HepG2 (cell line): Measurements from ENCODE around the gene ANKS3. TPM values are rescaled to one million over a fixed set of nuclear protein-coding genes. Genes with fewer than 3 reads are reported as not detected.

Source experiments
- EEA1 ChIP-seq: sonication (generic); formaldehyde crosslinking; IDR thresholded peaks from 2 replicates; pipeline ENCODE4 v1.5.1; 2020; ENCODE audit warnings: mild to moderate bottlenecking, missing genetic modification reagents, borderline replicate concordance
- GFI1 ChIP-seq: sonication (generic); formaldehyde crosslinking; IDR thresholded peaks from 2 replicates; pipeline ENCODE4 v1.5.0; 2020; ENCODE audit warnings: missing genetic modification reagents, mild to moderate bottlenecking, borderline replicate concordance
- KLF9 ChIP-seq: IDR thresholded peaks from 2 replicates; pipeline ENCODE4 v1.6.1; 2016; ENCODE audit warnings: low read depth
- PHB2 ChIP-seq: fragments of 450-650 bp; IDR thresholded peaks from 2 replicates; pipeline ENCODE4 v1.6.1; 2018; ENCODE audit not compliant: partially characterized antibody
- SRY ChIP-seq: sonication (generic); formaldehyde crosslinking; IDR thresholded peaks from 2 replicates; pipeline ENCODE4 v1.8.0; 2022; ENCODE audit warnings: mild to moderate bottlenecking, missing genetic modification reagents
- ZC3H13 ChIP-seq: sonication (generic); formaldehyde crosslinking; IDR thresholded peaks from 2 replicates; pipeline ENCODE4 v1.8.1; 2023; ENCODE audit warnings: mild to moderate bottlenecking, missing genetic modification reagents, moderate library complexity
- ZNF407 ChIP-seq: sonication (generic); formaldehyde crosslinking; IDR thresholded peaks from one replicate; pipeline ENCODE4 v1.5.1; 2020; ENCODE audit warnings: mild to moderate bottlenecking, missing genetic modification reagents; ENCODE audit errors: not compliant biosample characterization
- ZNF510 ChIP-seq: sonication (generic); formaldehyde crosslinking; IDR thresholded peaks from 2 replicates; pipeline ENCODE4 v1.4.0; 2020; ENCODE audit warnings: low read depth, mild to moderate bottlenecking, missing genetic modification reagents
- polyA plus RNA-seq, 8 experiments: library from polyadenylated mRNA; depleted of rRNA in 3 of 8; stranded (reverse) in 7 of 8; unstranded in 1 of 8; fragments of >200 nt; fragmentation: Illumina TruSeq in 4 of 8; extraction: Trizol in 4 of 8; gene quantifications; 2 replicates each; pipeline versions ENCODE4 v1.2.1 to v1.2.3, GENCODE V29; 2011 to 2016; ENCODE audit warnings: low read depth in 4 of 8, missing spikeins in 1 of 8, mixed read lengths in 1 of 8; ENCODE audit not compliant: insufficient read depth in 1 of 8
- total RNA-seq, 5 experiments: library from RNA; depleted of rRNA; stranded (reverse); fragments of >200 nt; fragmentation: Illumina TruSeq; extraction: Trizol; gene quantifications; 2 replicates each; pipeline ENCODE4 v1.2.3, GENCODE V29; 2016; ENCODE audit warnings: low read depth in 1 of 5
- TF ChIP-seq, protein P1 (sequence below): sonication (generic); formaldehyde crosslinking; IDR thresholded peaks from 2 replicates; pipeline ENCODE4 v1.8.1; 2022; ENCODE audit warnings: low read depth, mild to moderate bottlenecking, missing genetic modification reagents
- TF ChIP-seq, protein P2 (sequence below): sonication (generic); formaldehyde crosslinking; IDR thresholded peaks from 2 replicates; pipeline ENCODE4 v1.9.0; 2022; ENCODE audit warnings: low read depth, missing genetic modification reagents

The ANKS3 gene
- total and polyA plus RNA-seq, 2 of the 13 experiments (the other 11 are each of a cell fraction or from before 2014, with no cell fraction given): 11.4 to 15.9 TPM

DNA sequence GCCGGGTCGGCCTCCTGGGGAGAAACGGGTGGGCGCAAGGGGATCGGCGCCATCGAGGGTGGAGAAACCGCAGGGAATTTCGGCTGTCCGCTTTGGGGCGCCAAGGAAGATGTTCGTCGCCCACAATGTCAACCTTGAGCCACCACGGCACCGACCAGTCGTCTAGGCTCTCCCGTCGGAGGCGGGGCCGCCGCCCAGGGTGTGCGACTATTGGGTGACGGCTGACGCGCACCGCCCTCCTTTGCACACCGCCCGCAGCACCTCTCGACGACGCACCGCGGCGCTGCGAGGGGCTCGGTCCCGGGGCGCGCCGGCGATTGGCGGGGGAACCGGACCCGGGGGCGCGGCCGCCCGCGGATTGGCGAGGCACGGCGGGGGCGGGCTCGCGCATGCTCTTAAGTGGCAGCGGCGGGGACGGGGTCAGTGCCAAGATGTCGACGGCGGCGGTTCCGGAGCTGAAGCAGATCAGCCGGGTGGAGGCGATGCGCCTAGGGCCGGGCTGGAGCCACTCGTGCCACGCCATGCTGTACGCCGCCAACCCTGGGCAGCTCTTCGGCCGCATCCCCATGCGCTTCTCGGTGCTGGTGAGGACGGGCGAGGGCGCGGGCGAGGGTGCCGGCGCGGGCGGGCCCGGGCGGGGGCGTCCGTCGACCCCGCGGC is 40.6 kb downstream of the ANKS3 start, which contains the start of gene NUDT16L1 (continued):
- TF ChIP-seq ZNF407 (CRISPR knock-in tag) (no peak), PHB2 (no peak), GFI1 (CRISPR knock-in tag) (no peak), KLF9 (CRISPR knock-in tag) (no peak), SRY (peak; percentile 49; the same call in 1 of the 2 replicates), ZC3H13 (no peak; the same call in 1 of the 2 replicates), EEA1 (CRISPR knock-in tag) (0 out of 2 replicates have a peak, but pooled peaks have one; percentile 32), ZNF510 (no peak)
- TF ChIP-seq, protein P1, sequence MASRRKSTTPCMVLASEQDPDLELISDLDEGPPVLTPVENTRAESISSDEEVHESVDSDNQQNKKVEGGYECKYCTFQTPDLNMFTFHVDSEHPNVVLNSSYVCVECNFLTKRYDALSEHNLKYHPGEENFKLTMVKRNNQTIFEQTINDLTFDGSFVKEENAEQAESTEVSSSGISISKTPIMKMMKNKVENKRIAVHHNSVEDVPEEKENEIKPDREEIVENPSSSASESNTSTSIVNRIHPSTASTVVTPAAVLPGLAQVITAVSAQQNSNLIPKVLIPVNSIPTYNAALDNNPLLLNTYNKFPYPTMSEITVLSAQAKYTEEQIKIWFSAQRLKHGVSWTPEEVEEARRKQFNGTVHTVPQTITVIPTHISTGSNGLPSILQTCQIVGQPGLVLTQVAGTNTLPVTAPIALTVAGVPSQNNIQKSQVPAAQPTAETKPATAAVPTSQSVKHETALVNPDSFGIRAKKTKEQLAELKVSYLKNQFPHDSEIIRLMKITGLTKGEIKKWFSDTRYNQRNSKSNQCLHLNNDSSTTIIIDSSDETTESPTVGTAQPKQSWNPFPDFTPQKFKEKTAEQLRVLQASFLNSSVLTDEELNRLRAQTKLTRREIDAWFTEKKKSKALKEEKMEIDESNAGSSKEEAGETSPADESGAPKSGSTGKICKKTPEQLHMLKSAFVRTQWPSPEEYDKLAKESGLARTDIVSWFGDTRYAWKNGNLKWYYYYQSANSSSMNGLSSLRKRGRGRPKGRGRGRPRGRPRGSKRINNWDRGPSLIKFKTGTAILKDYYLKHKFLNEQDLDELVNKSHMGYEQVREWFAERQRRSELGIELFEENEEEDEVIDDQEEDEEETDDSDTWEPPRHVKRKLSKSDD (CRISPR knock-in tag): no peak
- TF ChIP-seq, protein P2, sequence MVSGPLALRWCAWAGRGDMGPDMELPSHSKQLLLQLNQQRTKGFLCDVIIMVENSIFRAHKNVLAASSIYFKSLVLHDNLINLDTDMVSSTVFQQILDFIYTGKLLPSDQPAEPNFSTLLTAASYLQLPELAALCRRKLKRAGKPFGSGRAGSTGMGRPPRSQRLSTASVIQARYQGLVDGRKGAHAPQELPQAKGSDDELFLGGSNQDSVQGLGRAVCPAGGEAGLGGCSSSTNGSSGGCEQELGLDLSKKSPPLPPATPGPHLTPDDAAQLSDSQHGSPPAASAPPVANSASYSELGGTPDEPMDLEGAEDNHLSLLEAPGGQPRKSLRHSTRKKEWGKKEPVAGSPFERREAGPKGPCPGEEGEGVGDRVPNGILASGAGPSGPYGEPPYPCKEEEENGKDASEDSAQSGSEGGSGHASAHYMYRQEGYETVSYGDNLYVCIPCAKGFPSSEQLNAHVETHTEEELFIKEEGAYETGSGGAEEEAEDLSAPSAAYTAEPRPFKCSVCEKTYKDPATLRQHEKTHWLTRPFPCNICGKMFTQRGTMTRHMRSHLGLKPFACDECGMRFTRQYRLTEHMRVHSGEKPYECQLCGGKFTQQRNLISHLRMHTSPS (CRISPR knock-in tag): no peak
